Bronchial epithelial cell (primary cell): ENCODE measurements around the gene KIF1A. TPM values are rescaled to one million over a fixed set of nuclear protein-coding genes. Genes with fewer than 3 reads are reported as not detected.

Source experiments
- DNase-seq: peaks from one replicate; pipeline ENCODE4 v3.0.0-alpha.2; 2010; ENCODE audit warnings: low read depth
- FAIRE-seq: peaks from 2 replicates; lab custom pipeline; 2011; peaks lifted over from hg19 to GRCh38; lab: Jason Lieb, UNC
- H3K27me3 ChIP-seq: 2 replicates; pipeline ENCODE4 v1.5.1; 2011; ENCODE audit warnings: low read length; ENCODE audit not compliant: control insufficient read depth, insufficient read depth
- H3K36me3 ChIP-seq: 2 replicates; pipeline ENCODE4 v1.5.1; 2011; ENCODE audit warnings: low read length; ENCODE audit not compliant: control insufficient read depth, insufficient read depth
- H3K4me3 ChIP-seq: 2 replicates; pipeline ENCODE4 v1.5.1; 2011; ENCODE audit warnings: mild to moderate bottlenecking, low read depth, low read length, control low read depth
- total RNA-seq: library from RNA; depleted of rRNA; stranded (reverse); fragments of >200 nt; gene quantifications from 2 replicates; pipeline ENCODE4 v1.2.1, GENCODE V29; 2014
- TF ChIP-seq, protein P1 (sequence below): IDR thresholded peaks from 2 replicates; pipeline ENCODE4 v1.5.1; 2011; ENCODE audit warnings: mild to moderate bottlenecking, moderate library complexity, low read length, control low read depth, inconsistent platforms; ENCODE audit not compliant: insufficient read depth, severe bottlenecking

The KIF1A gene
- total RNA-seq, 1 donor from 2014 or later = not detected

- H3K4me3 ChIP-seq = no peak overlapping the region
- FAIRE-seq (no peak), DNase-seq (no peak)
- H3K36me3 ChIP-seq = no peaks in the 10 kb centered on the region
- H3K27me3 ChIP-seq = no peaks in the 10 kb centered on the region
- TF ChIP-seq, protein P1, sequence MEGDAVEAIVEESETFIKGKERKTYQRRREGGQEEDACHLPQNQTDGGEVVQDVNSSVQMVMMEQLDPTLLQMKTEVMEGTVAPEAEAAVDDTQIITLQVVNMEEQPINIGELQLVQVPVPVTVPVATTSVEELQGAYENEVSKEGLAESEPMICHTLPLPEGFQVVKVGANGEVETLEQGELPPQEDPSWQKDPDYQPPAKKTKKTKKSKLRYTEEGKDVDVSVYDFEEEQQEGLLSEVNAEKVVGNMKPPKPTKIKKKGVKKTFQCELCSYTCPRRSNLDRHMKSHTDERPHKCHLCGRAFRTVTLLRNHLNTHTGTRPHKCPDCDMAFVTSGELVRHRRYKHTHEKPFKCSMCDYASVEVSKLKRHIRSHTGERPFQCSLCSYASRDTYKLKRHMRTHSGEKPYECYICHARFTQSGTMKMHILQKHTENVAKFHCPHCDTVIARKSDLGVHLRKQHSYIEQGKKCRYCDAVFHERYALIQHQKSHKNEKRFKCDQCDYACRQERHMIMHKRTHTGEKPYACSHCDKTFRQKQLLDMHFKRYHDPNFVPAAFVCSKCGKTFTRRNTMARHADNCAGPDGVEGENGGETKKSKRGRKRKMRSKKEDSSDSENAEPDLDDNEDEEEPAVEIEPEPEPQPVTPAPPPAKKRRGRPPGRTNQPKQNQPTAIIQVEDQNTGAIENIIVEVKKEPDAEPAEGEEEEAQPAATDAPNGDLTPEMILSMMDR = no peak
These were observed 94.3 kb downstream of the KIF1A start for GRCh38 chr2:240725671-240726070.

DNA sequence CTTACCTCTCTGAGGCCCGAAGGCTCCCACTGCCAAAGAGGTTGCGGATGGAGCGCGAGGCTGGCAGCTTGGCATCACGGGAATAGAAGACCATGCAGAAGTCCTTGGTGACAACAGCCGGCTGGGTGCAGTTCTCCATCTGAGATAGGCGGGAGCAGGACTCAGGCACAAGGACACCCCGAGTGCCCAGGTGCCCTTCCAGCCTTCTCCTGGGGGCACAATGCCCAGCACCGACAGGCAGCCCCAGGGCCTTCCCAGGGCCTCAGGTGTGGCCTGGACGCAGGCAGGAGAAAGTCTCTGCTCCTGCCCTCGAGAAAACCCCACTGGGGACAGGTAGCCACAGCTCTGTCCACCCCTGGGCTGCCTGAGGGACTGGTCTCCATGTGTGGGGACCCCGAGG, 94.8 kb downstream of the KIF1A start:
- Histone ChIP-seq H3K36me3 (no peaks in the 10 kb centered on the region), H3K4me3 (no peak overlapping the region), H3K27me3 (no peaks in the 10 kb centered on the region)
- FAIRE-seq (no peak), DNase-seq (no peak)
- TF ChIP-seq, protein P1 = no peak

- H3K4me3 ChIP-seq = no peak overlapping the region
- H3K36me3 ChIP-seq = no peaks in the 10 kb centered on the region
- TF ChIP-seq, protein P1 = no peak
- DNase-seq (no peak), FAIRE-seq (no peak)
- H3K27me3 ChIP-seq = no peaks in the 10 kb centered on the region
These were observed 95.6 kb downstream of the KIF1A start for GRCh38 chr2:240724431-240724830.

- DNase-seq (no peak), FAIRE-seq (no peak)
- no peak overlapping the region for H3K4me3 ChIP-seq
- H3K27me3 ChIP-seq = no peaks in the 10 kb centered on the region
- TF ChIP-seq, protein P1 = no peak
- H3K36me3 ChIP-seq = no peaks in the 10 kb centered on the region
These were observed 96.2 kb downstream of the KIF1A start for GRCh38 chr2:240723851-240724250.

- DNase-seq = no peak
- TF ChIP-seq, protein P1 = no peak
- Histone ChIP-seq H3K36me3 (no peaks in the 10 kb centered on the region), H3K27me3 (no peaks in the 10 kb centered on the region), H3K4me3 (no peak overlapping the region)
- no peak for FAIRE-seq
These were observed 97.0 kb downstream of the KIF1A start for GRCh38 chr2:240722796-240723735.
